SK-N-MC (cell line): ENCODE data around the gene RFC1.
A peak's percentile ranks its signal among the peaks of the same experiment; 100 is the strongest.

Experiments
- DNase-seq: peaks from one replicate; pipeline ENCODE4 v3.0.0-alpha.2; 2011; ENCODE audit warnings: low read depth, low spot score
- H3K27ac ChIP-seq: fragments of 200-600 bp; sonication (generic); 2 replicates; pipeline ENCODE4 v1.5.1; 2016; ENCODE audit warnings: mixed run types
- H3K36me3 ChIP-seq: fragments of 200-600 bp; sonication (generic); 2 replicates; pipeline ENCODE4 v1.6.1; 2017; ENCODE audit warnings: antibody characterized with exemption, low read length, mixed read lengths; ENCODE audit not compliant: insufficient read depth
- H3K4me3 ChIP-seq: fragments of 200-600 bp; sonication (generic); 2 replicates; pipeline ENCODE4 v1.5.1; 2016
- H3K9ac ChIP-seq: fragments of 200-600 bp; sonication (generic); 2 replicates; pipeline ENCODE4 v1.8.0; 2017; ENCODE audit warnings: mixed run types, mixed read lengths; ENCODE audit not compliant: insufficient read length
- H3K9me3 ChIP-seq: fragments of 200-600 bp; sonication (generic); 2 replicates; pipeline ENCODE4 v1.6.1; 2017; ENCODE audit warnings: low read depth, mild to moderate bottlenecking, antibody characterized with exemption, low read length, moderate library complexity, mixed read lengths
- EZH2 ChIP-seq: fragments of 200-600 bp; sonication (generic); IDR thresholded peaks from one replicate; pipeline ENCODE4 v1.6.1; 2017; ENCODE audit warnings: antibody characterized with exemption
- FOXP2 ChIP-seq: optimal IDR thresholded peaks from 2 replicates; pipeline ENCODE3; 2011; ENCODE audit warnings: mild to moderate bottlenecking, moderate library complexity; ENCODE audit not compliant: insufficient read depth; ENCODE audit errors: extremely low read length, control extremely low read depth
- POLR2AphosphoS5 ChIP-seq: IDR thresholded peaks from 2 replicates; pipeline ENCODE4 v1.6.1; 2012; ENCODE audit warnings: mild to moderate bottlenecking, low read depth, low read length, borderline replicate concordance

The RFC1 gene

DNA sequence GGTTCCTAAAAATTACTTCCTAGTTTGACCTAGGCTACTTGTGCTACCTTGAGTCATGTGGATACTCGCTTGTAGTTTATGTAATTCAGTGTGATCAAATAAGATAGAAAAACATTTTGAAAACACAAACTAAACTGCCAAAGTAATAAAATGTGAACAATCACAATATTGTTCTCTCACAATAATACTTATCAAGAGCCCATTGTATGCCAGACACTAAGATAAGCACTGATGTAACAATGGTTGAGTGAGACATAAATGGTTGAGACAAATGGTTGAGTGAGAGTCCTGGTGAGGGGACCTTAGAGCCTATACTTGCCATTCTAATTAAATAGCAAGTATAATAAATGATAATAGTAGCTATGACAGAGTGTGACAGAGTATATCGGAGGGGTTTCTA is 41.7 kb downstream of the RFC1 start:
- no peak for DNase-seq
- no peak overlapping the region for H3K4me3 ChIP-seq
- peaks cover 82% of the 10 kb centered on the region for H3K36me3 ChIP-seq
- H3K9me3 ChIP-seq, result no peaks in the 10 kb centered on the region
- H3K9ac ChIP-seq, result no peak overlapping the region
- TF ChIP-seq FOXP2, result no peak
- no peak for TF ChIP-seq POLR2AphosphoS5
- no peak for TF ChIP-seq EZH2
- no peak overlapping the region for H3K27ac ChIP-seq

- TF ChIP-seq FOXP2, result no peak
- no peak for TF ChIP-seq EZH2
- no peak for TF ChIP-seq POLR2AphosphoS5
- H3K27ac ChIP-seq, result peak overlapping the region; percentile 10; the same call in 1 of the 2 replicates
- H3K36me3 ChIP-seq, result peaks cover 88% of the 10 kb centered on the region
These were observed 42.3 kb downstream of the RFC1 start for GRCh38 chr4:39323821-39324220.

DNA sequence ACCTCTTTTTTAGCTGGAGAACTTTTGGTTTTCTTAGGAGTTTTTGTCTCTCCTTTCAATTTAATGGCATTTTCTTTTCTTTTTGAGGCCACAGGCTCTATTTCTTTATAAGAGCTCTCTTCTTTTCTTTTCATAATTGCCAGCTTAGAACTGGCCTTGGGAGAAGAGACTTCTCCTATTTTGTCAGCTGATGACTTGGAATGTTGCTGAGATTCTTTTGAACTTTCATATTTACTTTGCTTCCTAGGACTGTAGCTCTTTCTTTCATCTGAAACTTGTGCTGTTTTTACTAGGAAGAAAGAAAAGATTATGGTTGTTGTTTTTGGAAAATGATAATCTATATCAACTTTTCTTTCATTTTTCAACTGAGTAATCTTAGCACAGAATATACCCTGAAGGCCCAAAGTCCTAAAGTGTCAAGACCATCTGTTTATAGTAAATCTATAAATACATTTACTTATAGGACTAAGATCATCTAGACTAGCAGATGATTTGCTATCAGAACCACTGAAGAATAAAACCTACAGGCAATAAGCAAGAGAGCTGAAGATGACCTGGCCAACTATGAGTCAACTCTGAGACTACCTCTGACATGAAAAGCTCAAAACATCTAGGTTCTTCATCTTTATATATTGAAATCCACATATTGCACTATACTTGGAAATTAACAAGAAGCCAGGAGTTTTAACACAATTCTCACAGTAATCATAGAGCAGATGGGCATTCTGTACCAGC is 45.6 kb downstream of the RFC1 start:
- Histone ChIP-seq H3K9ac (no peak overlapping the region), H3K9me3 (no peaks in the 10 kb centered on the region), H3K36me3 (peaks cover 84% of the 10 kb centered on the region), H3K4me3 (no peak overlapping the region), H3K27ac (no peak overlapping the region)
- TF ChIP-seq EZH2 (no peak), FOXP2 (no peak)
- DNase-seq, result no peak

More at GRCh38 chr4:39323821-39324220, 42.3 kb downstream of the RFC1 start:
- DNase-seq, result no peak
- no peak overlapping the region for H3K4me3 ChIP-seq
- no peak overlapping the region for H3K9ac ChIP-seq
- no peaks in the 10 kb centered on the region for H3K9me3 ChIP-seq

- Histone ChIP-seq H3K4me3 (no peak overlapping the region), H3K27ac (no peak overlapping the region), H3K36me3 (peaks cover 84% of the 10 kb centered on the region), H3K9me3 (no peaks in the 10 kb centered on the region), H3K9ac (no peak overlapping the region)
- DNase-seq, result no peak
- TF ChIP-seq POLR2AphosphoS5 (no peak), FOXP2 (no peak), EZH2 (no peak)
These were observed 46.5 kb downstream of the RFC1 start for GRCh38 chr4:39319676-39320075.

DNA sequence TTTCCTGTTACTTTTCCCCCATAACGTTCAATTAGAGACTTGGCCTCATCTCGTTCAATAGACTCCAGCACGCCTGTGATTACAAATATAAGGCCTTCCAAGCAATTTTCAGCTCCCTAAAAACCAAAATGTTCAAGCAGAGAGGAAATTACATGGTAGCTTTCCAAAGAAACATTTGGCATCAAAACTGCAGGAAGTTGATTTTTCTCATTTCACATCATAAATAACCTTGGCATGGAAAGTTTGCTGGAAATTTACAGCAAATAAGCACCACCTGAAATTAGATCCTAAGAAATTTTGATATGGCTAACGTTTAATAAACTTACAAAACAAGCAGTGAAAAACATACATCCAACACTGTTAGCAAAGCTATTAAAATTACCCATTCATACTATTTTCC is 53.3 kb downstream of the RFC1 start:
- no peak overlapping the region for H3K4me3 ChIP-seq
- peaks cover 94% of the 10 kb centered on the region for H3K36me3 ChIP-seq
- H3K27ac ChIP-seq, result no peak overlapping the region
- TF ChIP-seq POLR2AphosphoS5 (no peak), FOXP2 (no peak), EZH2 (no peak)
- no peaks in the 10 kb centered on the region for H3K9me3 ChIP-seq
- no peak for DNase-seq
- no peak overlapping the region for H3K9ac ChIP-seq

DNA sequence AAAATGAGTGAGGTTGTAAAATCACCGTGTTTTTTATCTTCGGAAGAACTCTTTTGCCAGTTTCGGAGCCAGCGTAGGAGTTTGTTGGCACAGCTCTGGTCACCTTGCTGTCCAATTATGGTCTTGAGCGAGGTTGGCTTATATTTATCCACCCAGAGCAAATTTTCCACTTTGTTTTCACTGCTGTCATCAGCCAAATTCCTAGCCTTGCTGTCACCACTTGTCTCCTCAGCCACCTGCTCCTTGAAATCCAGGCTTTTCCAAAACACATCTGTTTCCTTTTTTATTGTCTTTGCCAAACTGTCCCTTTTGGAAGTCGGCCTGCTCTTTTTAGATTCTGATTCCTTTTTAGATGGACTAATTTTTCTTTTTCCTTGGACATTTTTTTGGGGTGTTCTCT is 57.6 kb downstream of the RFC1 start:
- DNase-seq, result no peak
- Histone ChIP-seq H3K27ac (no peak overlapping the region), H3K36me3 (peaks cover 81% of the 10 kb centered on the region)

GRCh38 chr4:39305912-39306677 is 60.1 kb downstream of the RFC1 start:
- H3K4me3 ChIP-seq, result no peak overlapping the region
- no peak for TF ChIP-seq FOXP2
- DNase-seq, result peak; percentile 50
- peak overlapping the region; percentile 14; the same call in 1 of the 2 replicates for H3K27ac ChIP-seq
- peaks cover 80% of the 10 kb centered on the region for H3K36me3 ChIP-seq
- H3K9me3 ChIP-seq, result no peaks in the 10 kb centered on the region
- no peak overlapping the region for H3K9ac ChIP-seq

More for the DNA sequence above, 57.6 kb downstream of the RFC1 start:
- Histone ChIP-seq H3K9ac (no peak overlapping the region), H3K4me3 (no peak overlapping the region), H3K9me3 (no peaks in the 10 kb centered on the region)
- TF ChIP-seq POLR2AphosphoS5 (no peak), EZH2 (no peak)

DNA sequence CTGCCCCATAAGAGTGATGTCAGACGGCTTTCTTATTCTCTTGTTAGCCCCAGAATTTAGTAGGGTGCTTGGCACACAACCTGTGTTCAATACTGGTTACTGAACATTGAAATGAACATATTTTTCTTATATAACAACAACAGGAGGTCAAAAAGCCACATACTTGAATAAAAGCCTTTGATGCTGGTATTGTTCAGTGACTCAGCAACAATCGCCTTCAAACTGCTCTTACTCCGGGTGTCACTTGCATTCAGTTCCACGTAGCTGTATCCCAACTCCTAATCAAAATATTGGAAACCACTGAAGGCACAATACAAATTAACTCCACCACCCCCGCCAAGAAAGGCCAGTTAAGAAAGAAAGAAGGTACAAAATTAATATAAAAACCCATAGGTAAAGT is 61.5 kb downstream of the RFC1 start:
- Histone ChIP-seq H3K9me3 (no peaks in the 10 kb centered on the region), H3K9ac (no peak overlapping the region), H3K36me3 (peaks cover 80% of the 10 kb centered on the region), H3K4me3 (no peak overlapping the region), H3K27ac (no peak overlapping the region)
- TF ChIP-seq FOXP2 (no peak), POLR2AphosphoS5 (no peak), EZH2 (no peak)
- DNase-seq, result no peak

- no peak overlapping the region for H3K27ac ChIP-seq
- no peak overlapping the region for H3K4me3 ChIP-seq
- DNase-seq, result no peak
- H3K9me3 ChIP-seq, result no peaks in the 10 kb centered on the region
- peaks cover 78% of the 10 kb centered on the region for H3K36me3 ChIP-seq
- TF ChIP-seq POLR2AphosphoS5, result no peak
- TF ChIP-seq EZH2, result no peak
- TF ChIP-seq FOXP2, result no peak
- H3K9ac ChIP-seq, result no peak overlapping the region
These were observed 62.3 kb downstream of the RFC1 start for GRCh38 chr4:39303871-39304270.
